K562 (cell line): ENCODE measurements around the gene WDR81. TPM values are rescaled to one million over a fixed set of nuclear protein-coding genes. Genes with fewer than 3 reads are reported as not detected.

Experiments
- BRF1 ChIP-seq: IDR thresholded peaks from 3 replicates; pipeline ENCODE4 v1.6.1; 2011; ENCODE audit warnings: borderline replicate concordance, mild to moderate bottlenecking; ENCODE audit not compliant: insufficient read length; ENCODE audit errors: extremely low read depth
- FUS ChIP-seq: fragments of 200-400 bp; formaldehyde crosslinking; optimal IDR thresholded peaks from 2 replicates; pipeline ENCODE3; 2017; ENCODE audit warnings: low read depth, low read length
- HMG20A ChIP-seq: fragments of 450-650 bp; formaldehyde crosslinking; conservative IDR thresholded peaks from 2 replicates; pipeline ENCODE4 v1.4.0; 2020; ENCODE audit warnings: mild to moderate bottlenecking, mixed read lengths
- MEF2A ChIP-seq: IDR thresholded peaks from 2 replicates; pipeline ENCODE4 v1.6.1; 2011; ENCODE audit warnings: low read depth, mild to moderate bottlenecking, low read length, moderate library complexity; ENCODE audit not compliant: control insufficient read depth
- NR4A1 ChIP-seq, 2 experiments: fragments of 250-450 bp in 1 of 2; fragments of 450-650 bp in 1 of 2; sonication (Bioruptor Pico) in 1 of 2; IDR thresholded peaks; 2 replicates each; pipeline versions ENCODE4 v1.4.0 to v1.6.1; 2016 to 2020; ENCODE audit warnings: mild to moderate bottlenecking in 2 of 2, missing compliant biosample characterization in 1 of 2, missing genetic modification characterization in 1 of 2, moderate library complexity in 1 of 2
- PHB ChIP-seq: fragments of 250-450 bp; sonication (Bioruptor Pico); IDR thresholded peaks from 2 replicates; pipeline ENCODE4 v1.5.0; 2021
- POLR2AphosphoS2 ChIP-seq: IDR thresholded peaks from 2 replicates; pipeline ENCODE4 v1.6.1; 2012; ENCODE audit warnings: low read length, improper control_type of control experiment
- RAD21 ChIP-seq, 2 experiments: fragments of 250-450 bp in 1 of 2; fragments of 450-650 bp in 1 of 2; sonication (Bioruptor Pico) in 1 of 2; formaldehyde crosslinking in 1 of 2; IDR thresholded peaks in 1 of 2; conservative IDR thresholded peaks in 1 of 2; 2 replicates each; pipeline versions ENCODE4 v1.4.0 to v1.8.0; 2020 to 2022; ENCODE audit warnings: mild to moderate bottlenecking in 2 of 2, moderate library complexity in 1 of 2
- SAFB2 ChIP-seq: fragments of 200-400 bp; formaldehyde crosslinking; IDR thresholded peaks from 2 replicates; pipeline ENCODE4 v1.6.1; 2018; ENCODE audit warnings: borderline replicate concordance, low read length, low read depth, moderate library complexity; ENCODE audit not compliant: severe bottlenecking
- SIX5 ChIP-seq, 2 experiments: IDR thresholded peaks; 2 replicates each; pipeline ENCODE4 v1.6.1; 2011; ENCODE audit warnings: low read length in 2 of 2, borderline replicate concordance in 1 of 2, low read depth in 1 of 2, mild to moderate bottlenecking in 1 of 2, moderate library complexity in 1 of 2; ENCODE audit not compliant: insufficient read depth in 1 of 2
- SLC30A9 ChIP-seq: fragments of 250-450 bp; sonication (Bioruptor Pico); IDR thresholded peaks from 2 replicates; pipeline ENCODE4 v1.8.0; 2022; ENCODE audit warnings: mild to moderate bottlenecking, moderate library complexity
- SPI1 ChIP-seq: IDR thresholded peaks from 2 replicates; pipeline ENCODE4 v1.6.1; 2011; ENCODE audit warnings: low read depth, low read length, control low read depth, borderline replicate concordance
- SRSF7 ChIP-seq: fragments of 200-400 bp; formaldehyde crosslinking; optimal IDR thresholded peaks from 2 replicates; pipeline ENCODE3; 2017; ENCODE audit warnings: mild to moderate bottlenecking, low read depth, low read length
- ZFP36 ChIP-seq: fragments of 150-350 bp; IDR thresholded peaks from 2 replicates; pipeline ENCODE4 v1.6.1; 2018; ENCODE audit warnings: low read length, low read depth; ENCODE audit not compliant: partially characterized antibody
- ZKSCAN8 ChIP-seq: fragments of 200-800 bp; sonication (Bioruptor generic); IDR thresholded peaks from 2 replicates; pipeline ENCODE4 v1.6.1; 2016; ENCODE audit warnings: missing genetic modification characterization, missing compliant biosample characterization
- ZNF253 ChIP-seq: fragments of 250-450 bp; sonication (Bioruptor Pico); conservative IDR thresholded peaks from 2 replicates; pipeline ENCODE4 v1.6.1; 2021; ENCODE audit warnings: mild to moderate bottlenecking
- ZNF780A ChIP-seq: fragments of 250-450 bp; sonication (Bioruptor Pico); IDR thresholded peaks from 2 replicates; pipeline ENCODE4 v1.5.0; 2021; ENCODE audit warnings: mild to moderate bottlenecking
- polyA plus RNA-seq, 8 experiments: library from polyadenylated mRNA; depleted of rRNA in 4 of 8; stranded (reverse) in 5 of 8; unstranded in 3 of 8; fragments of >200 nt; fragmentation: Nextera tagmentation in 2 of 8; fragmentation: Illumina TruSeq in 1 of 8; extraction: Ambion mirVana in 2 of 8; extraction: Trizol in 1 of 8; gene quantifications; 2 replicates each; pipeline versions ENCODE4 v1.2.1 to v1.2.3, GENCODE V29; 2011 to 2014; ENCODE audit warnings: inconsistent platforms in 1 of 8, missing spikeins in 1 of 8
- total RNA-seq, 7 experiments: library from RNA; depleted of rRNA in 6 of 7; stranded (reverse); fragments of >200 nt in 6 of 7; fragmentation: Illumina TruSeq in 2 of 7; extraction: Trizol in 2 of 7; gene quantifications; 2 replicates each; pipeline versions ENCODE4 v1.2.1 to v1.2.3, GENCODE V29; 2011 to 2021; ENCODE audit warnings: low replicate concordance in 1 of 7
- TF ChIP-seq, protein P1 (sequence below), 3 experiments: IDR thresholded peaks in 2 of 3; conservative IDR thresholded peaks in 1 of 3; 2 replicates each; pipeline ENCODE4 v1.5.1; 2011 to 2012; ENCODE audit warnings: low read length in 3 of 3, mild to moderate bottlenecking in 3 of 3, control low read depth in 2 of 3, improper control_type of control experiment in 1 of 3, inconsistent platforms in 1 of 3, low read depth in 1 of 3, mixed read lengths in 1 of 3, moderate library complexity in 1 of 3; ENCODE audit not compliant: insufficient read depth in 2 of 3
- TF ChIP-seq, protein P2 (sequence below): fragments of 250-450 bp; sonication (Bioruptor Pico); IDR thresholded peaks from 2 replicates; pipeline ENCODE4 v1.4.0; 2020
- TF ChIP-seq, protein P3 (sequence below): fragments of 450-650 bp; IDR thresholded peaks from 2 replicates; pipeline ENCODE4 v1.6.1; 2016; ENCODE audit warnings: missing biosample characterization, missing genetic modification characterization
- TF ChIP-seq, protein P4 (sequence below): sonication (generic); formaldehyde crosslinking; IDR thresholded peaks from 2 replicates; pipeline ENCODE4 v1.8.0; 2023; ENCODE audit warnings: mild to moderate bottlenecking, missing genetic modification reagents

WDR81 gene
- total and polyA plus RNA-seq, 9 of the 15 experiments (the other 6 are each of a cell fraction or from before 2014, with no cell fraction given) = 0.01 to 17.1 (median 3.3) TPM

DNA sequence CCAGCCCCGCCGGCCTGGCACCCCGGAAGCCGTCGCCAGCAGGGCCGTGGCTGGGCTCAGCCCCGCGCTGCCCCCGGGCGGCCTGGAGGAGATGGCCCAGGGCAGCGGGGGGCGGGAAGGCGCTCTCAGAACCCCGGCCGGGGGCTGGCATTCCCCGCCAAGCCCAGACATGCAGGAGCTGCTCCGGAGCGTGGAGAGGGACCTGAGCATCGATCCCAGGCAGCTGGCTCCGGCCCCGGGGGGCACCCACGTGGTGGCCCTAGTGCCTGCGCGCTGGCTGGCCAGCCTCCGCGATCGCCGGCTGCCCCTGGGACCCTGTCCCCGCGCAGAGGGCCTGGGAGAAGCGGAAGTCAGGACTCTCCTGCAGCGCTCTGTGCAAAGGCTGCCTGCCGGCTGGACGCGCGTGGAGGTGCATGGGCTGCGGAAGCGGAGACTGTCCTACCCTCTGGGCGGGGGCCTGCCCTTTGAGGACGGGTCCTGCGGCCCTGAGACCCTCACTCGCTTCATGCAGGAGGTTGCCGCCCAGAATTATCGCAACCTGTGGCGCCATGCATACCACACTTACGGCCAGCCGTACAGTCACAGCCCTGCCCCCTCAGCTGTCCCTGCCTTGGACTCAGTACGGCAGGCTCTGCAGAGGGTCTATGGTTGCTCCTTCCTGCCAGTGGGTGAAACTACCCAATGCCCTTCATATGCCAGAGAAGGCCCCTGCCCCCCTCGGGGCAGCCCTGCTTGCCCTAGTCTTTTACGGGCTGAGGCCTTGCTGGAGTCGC is 551 bp downstream of the WDR81 start (continued):
- TF ChIP-seq, protein P1, sequence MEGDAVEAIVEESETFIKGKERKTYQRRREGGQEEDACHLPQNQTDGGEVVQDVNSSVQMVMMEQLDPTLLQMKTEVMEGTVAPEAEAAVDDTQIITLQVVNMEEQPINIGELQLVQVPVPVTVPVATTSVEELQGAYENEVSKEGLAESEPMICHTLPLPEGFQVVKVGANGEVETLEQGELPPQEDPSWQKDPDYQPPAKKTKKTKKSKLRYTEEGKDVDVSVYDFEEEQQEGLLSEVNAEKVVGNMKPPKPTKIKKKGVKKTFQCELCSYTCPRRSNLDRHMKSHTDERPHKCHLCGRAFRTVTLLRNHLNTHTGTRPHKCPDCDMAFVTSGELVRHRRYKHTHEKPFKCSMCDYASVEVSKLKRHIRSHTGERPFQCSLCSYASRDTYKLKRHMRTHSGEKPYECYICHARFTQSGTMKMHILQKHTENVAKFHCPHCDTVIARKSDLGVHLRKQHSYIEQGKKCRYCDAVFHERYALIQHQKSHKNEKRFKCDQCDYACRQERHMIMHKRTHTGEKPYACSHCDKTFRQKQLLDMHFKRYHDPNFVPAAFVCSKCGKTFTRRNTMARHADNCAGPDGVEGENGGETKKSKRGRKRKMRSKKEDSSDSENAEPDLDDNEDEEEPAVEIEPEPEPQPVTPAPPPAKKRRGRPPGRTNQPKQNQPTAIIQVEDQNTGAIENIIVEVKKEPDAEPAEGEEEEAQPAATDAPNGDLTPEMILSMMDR (IDR thresholded peaks at IDR 0.05 in 2 of 3, conservative IDR thresholded peaks at IDR 0.05 in 1 of 3; ENCODE audit: insufficient read depth in 2 of 3, low read depth in 1 of 3, low read length in 3 of 3) = peak in 1 of 3 experiments; percentile 1; a peak in 1 of 6 replicates
- no peak for TF ChIP-seq HMG20A (CRISPR knock-in tag)
- TF ChIP-seq ZNF253 (CRISPR knock-in tag) = no peak
- TF ChIP-seq, protein P2, sequence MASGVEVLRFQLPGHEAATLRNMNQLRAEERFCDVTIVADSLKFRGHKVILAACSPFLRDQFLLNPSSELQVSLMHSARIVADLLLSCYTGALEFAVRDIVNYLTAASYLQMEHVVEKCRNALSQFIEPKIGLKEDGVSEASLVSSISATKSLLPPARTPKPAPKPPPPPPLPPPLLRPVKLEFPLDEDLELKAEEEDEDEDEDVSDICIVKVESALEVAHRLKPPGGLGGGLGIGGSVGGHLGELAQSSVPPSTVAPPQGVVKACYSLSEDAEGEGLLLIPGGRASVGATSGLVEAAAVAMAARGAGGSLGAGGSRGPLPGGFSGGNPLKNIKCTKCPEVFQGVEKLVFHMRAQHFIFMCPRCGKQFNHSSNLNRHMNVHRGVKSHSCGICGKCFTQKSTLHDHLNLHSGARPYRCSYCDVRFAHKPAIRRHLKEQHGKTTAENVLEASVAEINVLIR (CRISPR knock-in tag) = no peak
- TF ChIP-seq ZFP36 = no peak
- no peak for TF ChIP-seq SIX5 (IDR thresholded peaks at IDR 0.05; ENCODE audit: borderline replicate concordance in 1 of 2, insufficient read depth in 1 of 2, low read depth in 1 of 2, low read length in 2 of 2)
- TF ChIP-seq ZKSCAN8 = no peak
- TF ChIP-seq NR4A1 (CRISPR knock-in tag; IDR thresholded peaks at IDR 0.05) = no peak
- no peak for TF ChIP-seq NR4A1 (tag; IDR thresholded peaks at IDR 0.05)
- TF ChIP-seq SPI1 = 0 out of 2 replicates have a peak, but pooled peaks have one; percentile 4
- TF ChIP-seq PHB = no peak
- no peak for TF ChIP-seq SRSF7
- TF ChIP-seq, protein P3, sequence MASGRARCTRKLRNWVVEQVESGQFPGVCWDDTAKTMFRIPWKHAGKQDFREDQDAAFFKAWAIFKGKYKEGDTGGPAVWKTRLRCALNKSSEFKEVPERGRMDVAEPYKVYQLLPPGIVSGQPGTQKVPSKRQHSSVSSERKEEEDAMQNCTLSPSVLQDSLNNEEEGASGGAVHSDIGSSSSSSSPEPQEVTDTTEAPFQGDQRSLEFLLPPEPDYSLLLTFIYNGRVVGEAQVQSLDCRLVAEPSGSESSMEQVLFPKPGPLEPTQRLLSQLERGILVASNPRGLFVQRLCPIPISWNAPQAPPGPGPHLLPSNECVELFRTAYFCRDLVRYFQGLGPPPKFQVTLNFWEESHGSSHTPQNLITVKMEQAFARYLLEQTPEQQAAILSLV (tag) = no peak
- TF ChIP-seq BRF1 = no peak
- TF ChIP-seq SLC30A9 (CRISPR knock-in tag) = no peak
- no peak for TF ChIP-seq POLR2AphosphoS2
- TF ChIP-seq, protein P4, sequence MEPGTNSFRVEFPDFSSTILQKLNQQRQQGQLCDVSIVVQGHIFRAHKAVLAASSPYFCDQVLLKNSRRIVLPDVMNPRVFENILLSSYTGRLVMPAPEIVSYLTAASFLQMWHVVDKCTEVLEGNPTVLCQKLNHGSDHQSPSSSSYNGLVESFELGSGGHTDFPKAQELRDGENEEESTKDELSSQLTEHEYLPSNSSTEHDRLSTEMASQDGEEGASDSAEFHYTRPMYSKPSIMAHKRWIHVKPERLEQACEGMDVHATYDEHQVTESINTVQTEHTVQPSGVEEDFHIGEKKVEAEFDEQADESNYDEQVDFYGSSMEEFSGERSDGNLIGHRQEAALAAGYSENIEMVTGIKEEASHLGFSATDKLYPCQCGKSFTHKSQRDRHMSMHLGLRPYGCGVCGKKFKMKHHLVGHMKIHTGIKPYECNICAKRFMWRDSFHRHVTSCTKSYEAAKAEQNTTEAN (CRISPR knock-in tag) = no peak
- no peak for TF ChIP-seq RAD21 (CRISPR knock-in tag; conservative IDR thresholded peaks at IDR 0.05 in 1 of 2, IDR thresholded peaks at IDR 0.05 in 1 of 2)
- TF ChIP-seq SAFB2 = no peak
- no peak for TF ChIP-seq MEF2A
- TF ChIP-seq ZNF780A (CRISPR knock-in tag) = no peak
- TF ChIP-seq FUS = no peak
